PFSK-1 (cell line): ENCODE results near the gene DDX25.

ENCODE experiments used
- FOXP2 ChIP-seq: optimal IDR thresholded peaks from 2 replicates; pipeline ENCODE3; 2011; ENCODE audit warnings: borderline replicate concordance, control low read depth, inconsistent platforms; ENCODE audit not compliant: insufficient read depth; ENCODE audit errors: extremely low read length, extremely low read depth
- POLR2AphosphoS5 ChIP-seq: IDR thresholded peaks from 2 replicates; pipeline ENCODE4 v1.6.1; 2012; ENCODE audit warnings: low read depth, mild to moderate bottlenecking, control low read depth, low read length, moderate library complexity
- REST ChIP-seq, 2 experiments: IDR thresholded peaks; 2 replicates each; pipeline versions ENCODE4 v1.6.1 to v1.8.0; 2011 to 2012; ENCODE audit warnings: low read depth in 2 of 2, low read length in 2 of 2, control low read depth in 1 of 2, inconsistent platforms in 1 of 2, mild to moderate bottlenecking in 1 of 2, moderate library complexity in 1 of 2; ENCODE audit not compliant: insufficient read depth in 1 of 2
- SIN3A ChIP-seq: IDR thresholded peaks from 2 replicates; pipeline ENCODE4 v1.6.1; 2012; ENCODE audit warnings: mild to moderate bottlenecking, low read length, moderate library complexity, borderline replicate concordance; ENCODE audit not compliant: insufficient read depth
- TAF1 ChIP-seq: IDR thresholded peaks from 2 replicates; pipeline ENCODE4 v1.6.1; 2012; ENCODE audit warnings: low read length, control low read depth, borderline replicate concordance; ENCODE audit not compliant: insufficient read depth

DDX25 gene

GRCh38 chr11:125939081-125939521 lies 34.8 kb downstream of the DDX25 start:
- TF ChIP-seq POLR2AphosphoS5: no peak
- no peak for TF ChIP-seq FOXP2
- TF ChIP-seq TAF1: no peak
- no peak for TF ChIP-seq SIN3A
- TF ChIP-seq REST (IDR thresholded peaks at IDR 0.05; ENCODE audit: insufficient read depth in 1 of 2, low read depth in 2 of 2, low read length in 2 of 2): no peak

- no peak for TF ChIP-seq FOXP2
- no peak for TF ChIP-seq SIN3A
- TF ChIP-seq TAF1: no peak
- TF ChIP-seq POLR2AphosphoS5: no peak
- TF ChIP-seq REST (IDR thresholded peaks at IDR 0.05; ENCODE audit: insufficient read depth in 1 of 2, low read depth in 2 of 2, low read length in 2 of 2): no peak
Observed at GRCh38 chr11:125940145-125940544, 35.8 kb downstream of the DDX25 start.

- TF ChIP-seq POLR2AphosphoS5 (no peak), TAF1 (no peak), REST (IDR thresholded peaks at IDR 0.05; ENCODE audit: insufficient read depth in 1 of 2, low read depth in 2 of 2, low read length in 2 of 2) (no peak), FOXP2 (no peak), SIN3A (no peak)
Observed at GRCh38 chr11:125941267-125941618, 36.9 kb downstream of the DDX25 start.

GRCh38 chr11:125941619-125942611 lies 37.6 kb downstream of the DDX25 start:
- TF ChIP-seq FOXP2: no peak
- TF ChIP-seq SIN3A: no peak
- no peak for TF ChIP-seq POLR2AphosphoS5
- no peak for TF ChIP-seq TAF1
- no peak for TF ChIP-seq REST (IDR thresholded peaks at IDR 0.05; ENCODE audit: insufficient read depth in 1 of 2, low read depth in 2 of 2, low read length in 2 of 2)
